HCT116 (cell line): ENCODE data around the gene UNC45A.

Experiments
- CBX3 ChIP-seq: IDR thresholded peaks from 2 replicates; pipeline ENCODE4 v1.6.1; 2012; ENCODE audit warnings: low read depth
- CTCF ChIP-seq, 3 experiments: fragments of 200-600 bp in 1 of 3; sonication (generic) in 1 of 3; IDR thresholded peaks in 2 of 3; conservative IDR thresholded peaks in 1 of 3; 2 replicates each; pipeline ENCODE4 v1.5.1; 2012 to 2017; ENCODE audit warnings: low read depth in 2 of 3, low read length in 2 of 3, antibody characterized with exemption in 1 of 3, borderline replicate concordance in 1 of 3, control low read depth in 1 of 3, mild to moderate bottlenecking in 1 of 3, mixed read lengths in 1 of 3, mixed run types in 1 of 3, moderate library complexity in 1 of 3; ENCODE audit not compliant: insufficient read depth in 1 of 3
- EZH2 ChIP-seq: fragments of 200-600 bp; sonication (generic); IDR thresholded peaks from 2 replicates; pipeline ENCODE4 v1.6.1; 2017; ENCODE audit warnings: antibody characterized with exemption, mixed run types
- FOSL1 ChIP-seq: IDR thresholded peaks from 2 replicates; pipeline ENCODE4 v1.6.1; 2012; ENCODE audit warnings: low read depth
- JUND ChIP-seq: IDR thresholded peaks from 2 replicates; pipeline ENCODE4 v1.6.1; 2012
- POLR2A ChIP-seq: IDR thresholded peaks from 2 replicates; pipeline ENCODE4 v1.7.0; 2011; ENCODE audit warnings: borderline replicate concordance; ENCODE audit not compliant: insufficient read depth, insufficient read length; ENCODE audit errors: extremely low read depth
- POLR2AphosphoS5 ChIP-seq: IDR thresholded peaks from 2 replicates; pipeline ENCODE4 v1.6.1; 2011; ENCODE audit warnings: mild to moderate bottlenecking, low read depth, low read length, moderate library complexity
- RAD21 ChIP-seq: IDR thresholded peaks from 2 replicates; pipeline ENCODE4 v1.6.1; 2012; ENCODE audit warnings: low read depth, mild to moderate bottlenecking
- REST ChIP-seq: IDR thresholded peaks from 2 replicates; pipeline ENCODE4 v1.6.1; 2012; ENCODE audit warnings: low read depth
- SP1 ChIP-seq: IDR thresholded peaks from 2 replicates; pipeline ENCODE4 v1.6.1; 2012; ENCODE audit warnings: low read depth
- SRF ChIP-seq: IDR thresholded peaks from 2 replicates; pipeline ENCODE4 v1.6.1; 2012; ENCODE audit warnings: low read depth
- YY1 ChIP-seq: IDR thresholded peaks from 2 replicates; pipeline ENCODE4 v1.6.1; 2011; ENCODE audit warnings: low read length, low read depth, moderate library complexity, mild to moderate bottlenecking; ENCODE audit not compliant: insufficient replicate concordance; ENCODE audit errors: extremely low read depth

GRCh38 chr15:90887037-90887481 is 48.0 kb upstream of the UNC45A start:
- TF ChIP-seq CTCF (IDR thresholded peaks at IDR 0.05 in 2 of 3, conservative IDR thresholded peaks at IDR 0.05 in 1 of 3; ENCODE audit: borderline replicate concordance in 1 of 3, insufficient read depth in 1 of 3, low read depth in 2 of 3, low read length in 2 of 3) (no peak), POLR2A (no peak), JUND (no peak), EZH2 (no peak), POLR2AphosphoS5 (no peak), FOSL1 (no peak), RAD21 (no peak), REST (no peak), YY1 (no peak), SP1 (no peak), SRF (no peak), CBX3 (no peak)
